Activated T-helper 1 cell treated with anti-CD3 and anti-CD28 coated beads, Interleukin-2, amount 50 U/mL, for 16 hours (primary cell): Measurements from ENCODE around the gene NOS1AP.
"Not testable (repeated sequence)": the region's sequence is repeated elsewhere in the genome, so short reads cannot be mapped to it uniquely, and the experiment has no call there.

Source experiments
- DNase-seq, 2 donors: peaks; one replicate each; pipeline ENCODE4 v3.0.0-alpha.2; 2020; ENCODE audit warnings: low read depth in 1 of 2, low spot score in 1 of 2

Gene NOS1AP

DNA sequence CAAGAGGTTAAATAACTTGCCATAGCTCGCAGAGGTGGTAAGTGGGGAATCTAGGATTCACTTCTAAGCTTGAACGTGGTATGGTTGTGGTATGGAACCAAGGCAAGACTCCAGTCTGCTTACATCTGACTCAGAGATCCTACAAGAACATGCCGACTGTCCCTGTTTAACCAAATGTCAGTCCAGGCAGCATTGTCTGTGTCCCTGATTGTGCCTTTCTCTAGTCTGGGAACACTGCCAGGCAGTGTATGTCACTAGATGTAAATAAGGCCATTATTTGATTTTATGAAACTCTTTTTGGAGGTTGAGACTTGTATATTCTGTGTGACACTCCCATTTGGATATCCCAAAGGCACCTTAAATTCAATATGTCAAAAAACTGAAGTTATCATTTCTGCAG lies 96.0 kb downstream of the NOS1AP start:
- DNase-seq, result no peak

DNA sequence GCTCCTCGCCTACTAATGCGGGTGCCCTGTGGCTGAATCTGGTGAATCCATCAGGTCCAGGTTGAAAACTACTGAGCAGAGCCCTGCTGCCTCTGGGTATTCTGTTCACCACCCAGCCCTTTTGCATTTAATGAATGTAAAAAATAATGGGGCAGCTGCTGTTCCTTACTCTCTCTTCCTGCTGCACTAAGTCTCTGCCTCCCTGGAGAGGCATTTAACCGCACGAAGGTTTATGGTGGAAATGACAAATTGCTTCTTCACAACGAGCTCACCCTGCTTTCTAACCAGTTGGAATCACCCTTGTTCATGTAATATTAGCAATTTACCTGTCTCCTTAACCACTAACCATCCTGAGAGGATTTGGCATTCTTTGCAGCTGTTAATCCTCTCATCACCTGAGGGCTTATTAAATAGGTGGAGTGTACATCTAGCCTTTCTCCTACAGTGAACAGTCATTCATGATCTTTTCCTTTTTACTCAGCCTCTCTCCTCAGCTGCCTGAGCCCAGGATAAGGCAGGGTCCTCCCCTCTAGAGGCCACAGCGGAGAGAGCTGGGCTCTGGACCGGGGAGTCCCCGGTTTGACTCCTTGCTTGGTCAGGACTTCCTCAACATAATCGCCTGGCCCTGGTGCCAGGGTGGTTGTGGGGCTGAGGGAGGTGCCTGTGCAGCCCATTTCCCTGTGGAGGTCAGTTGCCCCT lies 97.6 kb downstream of the NOS1AP start:
- no peak for DNase-seq

DNA sequence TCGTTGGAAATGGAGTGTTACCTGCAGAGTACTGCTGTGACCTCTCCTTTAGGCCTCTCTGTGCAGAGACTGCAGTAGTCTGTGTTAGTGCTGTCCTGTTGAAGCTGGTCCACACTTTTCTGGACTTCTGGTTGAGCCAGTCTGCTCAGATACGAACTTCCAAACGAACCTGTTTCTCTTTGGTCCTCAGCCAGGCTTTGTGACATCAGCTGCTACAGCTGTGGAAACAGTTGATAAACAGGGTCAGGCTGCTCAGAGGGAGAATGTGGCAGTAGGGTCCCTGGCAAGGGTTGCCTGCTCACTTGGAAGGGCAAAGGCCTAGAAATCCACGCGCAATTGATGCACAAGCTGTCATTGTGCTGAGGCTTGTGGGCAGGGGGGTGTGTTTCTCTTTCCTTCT lies 98.8 kb downstream of the NOS1AP start:
- DNase-seq, result no peak

DNA sequence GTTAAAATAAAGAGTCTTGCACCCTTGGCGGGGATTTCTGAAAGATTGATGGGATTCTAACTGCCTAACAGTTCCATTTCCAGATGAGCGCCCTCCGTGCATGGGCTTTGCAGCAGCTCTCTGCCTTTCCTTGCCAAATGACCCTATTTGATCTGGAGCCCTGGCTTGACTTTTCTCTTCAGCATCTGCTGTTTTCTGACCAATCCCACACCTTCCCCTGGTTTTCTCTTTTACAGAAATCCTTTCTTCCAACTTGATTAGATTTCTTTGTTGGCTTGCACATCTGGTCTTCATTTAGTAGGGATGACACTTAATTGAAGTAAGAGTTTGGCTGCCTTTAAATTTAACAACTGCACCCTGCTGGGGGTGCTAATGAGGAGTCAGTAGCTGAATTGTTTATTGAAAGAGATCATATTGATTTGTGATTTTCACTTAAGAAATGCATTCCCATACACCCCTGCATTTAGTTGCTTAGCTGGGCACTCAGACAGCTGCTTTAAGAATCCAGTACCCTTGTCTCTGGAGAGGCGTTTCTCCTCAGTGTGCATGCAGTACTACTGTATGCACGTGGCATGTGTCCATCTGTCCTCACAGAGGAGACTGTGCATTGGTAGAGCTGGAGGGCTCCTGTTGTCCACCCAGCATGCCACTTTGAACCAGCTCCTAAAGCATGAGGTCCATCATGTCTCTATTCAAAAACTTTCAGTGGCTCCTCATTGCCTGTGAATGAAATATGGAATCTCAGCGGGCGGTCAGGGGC lies 99.7 kb downstream of the NOS1AP start:
- no peak for DNase-seq

DNA sequence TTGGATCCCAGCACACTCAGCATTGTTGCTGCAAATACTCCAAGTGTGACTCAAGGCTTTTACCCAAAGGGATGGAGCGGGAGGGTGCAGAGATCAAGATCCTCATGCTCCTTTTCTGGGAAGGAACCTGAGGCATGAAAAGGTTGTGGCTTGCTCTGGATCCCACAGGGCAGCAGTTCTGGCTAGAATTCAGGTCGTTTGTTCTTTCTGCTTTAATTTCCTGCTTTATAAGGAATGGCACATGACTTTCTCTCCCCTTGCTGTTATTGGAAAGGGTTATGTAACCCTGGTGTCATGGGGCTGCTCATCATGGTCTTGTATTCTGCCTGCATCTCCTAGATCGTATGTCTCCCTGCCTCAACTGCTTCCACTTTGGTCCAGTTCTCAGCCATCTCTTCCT lies 101.6 kb downstream of the NOS1AP start:
- DNase-seq, result no peak

DNA sequence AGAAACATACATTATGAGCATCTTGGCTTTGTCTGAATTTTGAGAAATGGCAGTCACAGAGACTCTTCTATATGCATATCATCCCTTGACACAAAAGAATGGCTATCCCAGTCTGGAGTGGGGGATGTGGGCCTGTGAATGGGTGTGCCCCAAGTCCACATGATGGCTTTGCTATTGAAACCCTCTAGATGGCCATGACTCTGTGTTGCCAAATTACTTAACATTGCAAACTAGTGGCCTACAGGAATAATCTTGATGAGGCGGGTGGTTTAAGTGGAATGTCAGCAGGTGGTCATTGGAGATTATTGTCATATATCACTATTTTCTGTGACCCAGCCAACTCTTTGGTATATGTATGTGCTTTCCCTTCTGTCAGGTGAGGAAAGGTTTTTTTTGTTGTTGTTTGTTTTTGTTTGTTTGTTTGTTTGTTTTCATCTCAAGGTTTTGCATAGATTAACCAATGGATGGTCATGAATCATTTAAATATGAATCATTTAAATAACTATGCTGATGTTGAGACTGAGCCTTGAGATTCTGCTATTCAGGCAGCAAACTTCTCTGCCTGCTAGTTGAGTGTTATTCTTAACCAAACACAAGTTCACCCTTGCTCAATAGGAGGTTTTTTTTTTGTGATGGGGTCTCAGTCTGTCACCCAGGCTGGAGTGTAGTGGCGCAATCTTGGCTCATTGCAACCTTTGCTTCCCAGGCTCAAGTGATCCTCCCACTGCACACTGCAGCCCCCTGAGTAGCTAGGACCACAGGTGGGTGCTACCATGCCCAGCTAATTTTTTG lies 103.0 kb downstream of the NOS1AP start:
- no peak for DNase-seq

DNA sequence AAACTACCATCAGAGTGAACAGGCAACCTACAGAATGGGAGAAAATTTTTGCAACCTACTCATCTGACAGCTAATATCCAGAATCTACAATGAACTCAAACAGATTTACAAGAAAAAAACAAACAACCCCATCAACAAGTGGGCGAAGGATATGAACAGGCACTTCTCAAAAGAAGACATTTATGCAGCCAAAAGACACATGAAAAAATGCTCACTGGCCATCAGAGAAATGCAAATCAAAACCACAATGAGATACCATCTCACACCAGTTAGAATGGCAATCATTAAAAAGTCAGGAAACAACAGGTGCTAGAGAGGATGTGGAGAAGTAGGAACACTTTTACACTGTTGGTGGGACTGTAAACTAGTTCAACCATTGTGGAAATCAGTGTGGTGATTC lies 104.1 kb downstream of the NOS1AP start:
- not testable (repeated sequence) for DNase-seq

DNA sequence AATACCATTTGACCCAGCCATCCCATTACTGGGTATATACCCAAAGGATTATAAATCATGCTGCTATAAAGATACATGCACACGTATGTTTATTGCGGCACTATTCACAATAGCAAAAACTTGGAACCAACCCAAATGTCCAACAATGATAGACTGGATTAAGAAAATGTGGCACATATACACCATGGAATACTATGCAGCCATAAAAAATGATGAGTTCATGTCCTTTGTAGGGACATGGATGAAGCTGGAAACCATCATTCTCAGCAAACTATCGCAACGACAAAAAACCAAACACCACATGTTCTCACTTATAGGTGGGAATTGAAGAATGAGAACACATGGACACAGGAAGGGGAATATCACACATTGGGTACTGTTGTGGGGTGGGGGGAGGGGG lies 104.5 kb downstream of the NOS1AP start:
- DNase-seq, result not testable (repeated sequence)

DNA sequence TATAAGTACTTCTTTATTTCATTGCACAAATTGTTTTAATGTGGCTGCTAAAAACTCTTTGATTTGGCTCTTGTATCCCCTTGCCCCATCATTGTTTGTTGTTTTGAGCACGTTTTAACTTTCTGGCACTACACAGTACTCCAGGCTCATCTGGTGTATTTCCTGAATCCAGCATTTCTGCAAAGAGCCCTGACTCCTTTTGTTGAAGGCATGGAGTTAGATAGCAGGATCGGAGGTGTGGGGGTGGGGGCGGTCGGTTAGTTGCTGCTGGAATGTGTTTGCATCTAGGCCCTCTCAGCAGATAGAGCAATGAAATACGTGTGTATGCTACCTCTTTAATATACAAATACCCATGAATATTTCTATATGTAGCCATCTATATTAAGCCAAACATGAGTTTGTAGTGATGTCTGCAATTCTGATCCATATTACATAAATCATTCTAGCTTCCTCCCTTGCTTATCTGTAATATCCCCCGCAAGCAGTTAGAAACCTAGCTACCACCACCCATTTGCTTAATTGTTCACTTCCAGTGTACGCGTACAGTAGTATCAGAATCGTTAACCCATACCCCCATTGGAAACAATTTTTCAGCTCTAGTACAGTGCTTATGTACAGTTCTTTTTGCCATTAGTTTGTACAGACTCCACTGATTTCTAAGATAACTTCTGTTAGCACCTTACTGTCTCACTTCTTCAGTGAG lies 106.0 kb downstream of the NOS1AP start:
- no peak for DNase-seq

DNA sequence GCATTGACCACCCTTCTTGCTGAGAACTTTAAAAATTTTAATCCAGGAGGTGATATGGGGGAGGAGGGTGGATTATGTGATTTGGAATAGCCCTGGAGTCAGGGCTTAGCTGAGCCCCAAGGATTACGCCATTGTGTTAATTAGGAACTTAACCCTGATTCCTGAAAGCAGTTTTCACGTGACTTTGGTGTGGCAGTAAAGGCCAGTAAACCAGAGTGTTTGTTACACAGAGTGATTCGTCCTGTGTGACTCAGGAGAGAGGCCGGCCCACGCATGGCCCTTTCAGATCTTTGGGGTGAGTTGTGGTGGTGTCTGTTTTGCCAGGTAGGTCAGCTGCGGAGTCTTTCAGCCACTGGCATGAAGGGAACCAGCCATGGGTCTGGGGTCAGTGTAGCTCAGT lies 107.6 kb downstream of the NOS1AP start:
- DNase-seq, result no peak

DNA sequence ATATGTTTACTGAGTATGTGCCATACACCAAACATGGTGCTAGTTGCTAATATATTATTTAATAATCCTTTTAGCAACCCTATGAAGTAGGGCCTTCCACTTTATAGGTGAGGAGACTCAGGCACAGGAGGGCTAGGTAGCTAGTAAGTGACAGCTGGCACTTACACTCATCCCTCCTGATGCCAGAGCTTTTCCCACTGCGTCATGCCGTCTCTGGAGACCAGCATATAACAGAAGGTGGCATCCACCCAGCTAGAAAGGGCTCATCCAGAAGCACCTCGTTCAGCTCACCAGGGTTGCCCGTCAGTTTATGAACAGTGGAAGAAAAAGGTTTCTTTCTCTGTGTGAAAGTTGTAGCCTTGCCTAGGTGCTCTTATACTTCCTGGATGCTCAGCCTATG lies 108.9 kb downstream of the NOS1AP start:
- no peak for DNase-seq

DNA sequence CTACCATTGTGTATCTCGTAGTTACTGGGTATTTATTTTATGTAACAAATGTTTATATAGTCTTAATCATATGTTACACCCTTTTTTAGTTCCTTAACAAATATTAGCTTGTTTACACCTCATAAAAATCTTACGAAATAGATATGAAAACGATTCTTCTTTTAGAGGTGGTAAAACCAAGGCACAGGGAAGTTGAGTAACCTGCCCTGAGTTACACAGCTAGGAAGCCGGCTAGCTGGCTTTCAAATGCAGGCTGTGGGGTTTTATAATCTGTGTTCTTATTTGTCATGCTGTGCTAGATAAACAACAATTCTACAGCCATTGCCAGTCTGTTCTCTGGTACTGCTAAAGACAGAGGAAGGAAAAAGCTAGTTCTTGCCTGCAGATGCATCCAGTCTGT lies 109.6 kb downstream of the NOS1AP start:
- no peak for DNase-seq

DNA sequence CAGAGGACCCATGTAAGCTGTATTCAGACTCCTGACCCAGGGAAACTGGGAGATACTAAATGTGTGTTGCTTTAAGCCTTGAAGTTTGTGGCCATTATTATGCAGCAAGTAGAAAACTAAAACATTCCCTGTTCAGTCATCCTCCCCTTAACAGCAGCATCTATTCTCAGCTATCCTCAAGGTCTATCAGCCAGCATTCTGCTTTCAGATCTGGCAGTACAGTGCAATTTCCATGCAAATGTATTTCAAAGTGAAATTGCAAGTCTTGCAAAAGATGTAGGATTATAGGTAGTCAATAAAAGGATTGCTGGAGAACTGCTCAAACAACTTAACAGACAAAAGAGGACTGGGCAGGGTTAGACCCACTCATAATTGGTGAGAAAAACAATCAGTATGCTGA lies 111.3 kb downstream of the NOS1AP start:
- no peak for DNase-seq

DNA sequence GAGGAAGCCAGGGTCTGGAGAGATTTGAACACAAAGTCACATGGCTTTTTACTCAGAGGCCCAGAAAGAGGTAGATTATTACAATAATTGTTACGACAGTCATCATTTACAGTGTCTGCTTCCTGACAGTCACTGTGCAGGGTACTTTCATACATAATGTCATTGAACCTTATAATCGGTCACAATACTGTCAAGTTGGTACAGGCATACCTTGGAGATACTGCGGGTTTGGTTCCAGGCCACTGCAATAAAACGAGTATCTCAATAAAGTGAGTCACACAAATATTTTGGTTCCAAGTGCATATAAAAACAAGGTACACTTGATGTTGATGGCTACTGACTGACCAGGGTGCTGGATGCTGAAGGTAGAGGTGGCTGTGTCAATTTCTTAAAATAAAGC lies 112.6 kb downstream of the NOS1AP start:
- DNase-seq, result no peak

DNA sequence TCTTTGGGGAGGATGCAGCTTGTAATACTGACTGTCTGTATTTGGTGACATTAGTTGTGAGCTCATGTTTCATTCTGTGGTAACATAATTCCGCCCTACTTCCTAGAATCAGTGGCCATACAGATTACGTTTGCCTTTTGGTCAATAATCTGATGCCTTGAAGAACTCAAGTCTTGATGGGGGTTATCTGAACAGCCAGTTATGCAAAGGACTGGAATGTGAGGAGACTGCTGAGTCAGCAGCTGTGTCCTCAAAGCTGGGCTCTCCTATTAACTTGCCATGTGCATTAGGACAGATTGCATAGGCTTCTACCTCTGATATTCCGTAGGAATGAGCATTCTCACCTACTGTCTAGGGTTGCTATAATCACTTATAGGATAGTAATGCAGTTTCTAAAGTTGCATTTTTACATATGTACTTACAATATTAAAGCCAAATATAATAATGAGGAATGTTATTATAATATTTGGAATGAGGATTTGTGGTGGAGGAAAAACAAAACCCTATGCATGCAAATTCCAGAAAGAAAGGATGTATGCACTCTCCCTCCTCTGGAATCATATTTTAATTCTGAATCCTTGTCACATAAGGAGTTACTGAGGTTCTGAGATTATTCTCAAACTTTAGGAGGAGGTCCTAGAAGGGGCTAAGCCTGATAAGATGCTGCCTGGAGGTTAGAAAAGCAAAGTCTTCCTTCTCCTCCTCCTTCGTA lies 116.0 kb downstream of the NOS1AP start:
- DNase-seq, result no peak

DNA sequence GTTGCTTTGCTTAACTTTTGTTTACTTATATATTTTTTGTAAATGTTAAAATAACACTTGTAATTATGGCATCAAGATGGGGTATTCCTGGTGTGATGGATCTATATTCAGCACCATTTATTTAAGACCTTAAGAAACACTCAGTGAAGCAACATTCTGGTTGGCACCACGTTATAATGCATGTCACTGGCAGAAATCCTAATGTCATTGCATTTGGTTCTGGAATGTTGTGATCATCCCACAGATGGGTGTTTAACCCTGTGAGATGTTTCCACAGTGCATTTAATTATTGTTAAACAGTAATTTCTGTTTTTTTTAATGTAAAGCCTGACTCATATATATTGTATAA lies 116.5 kb downstream of the NOS1AP start:
- no peak for DNase-seq

DNA sequence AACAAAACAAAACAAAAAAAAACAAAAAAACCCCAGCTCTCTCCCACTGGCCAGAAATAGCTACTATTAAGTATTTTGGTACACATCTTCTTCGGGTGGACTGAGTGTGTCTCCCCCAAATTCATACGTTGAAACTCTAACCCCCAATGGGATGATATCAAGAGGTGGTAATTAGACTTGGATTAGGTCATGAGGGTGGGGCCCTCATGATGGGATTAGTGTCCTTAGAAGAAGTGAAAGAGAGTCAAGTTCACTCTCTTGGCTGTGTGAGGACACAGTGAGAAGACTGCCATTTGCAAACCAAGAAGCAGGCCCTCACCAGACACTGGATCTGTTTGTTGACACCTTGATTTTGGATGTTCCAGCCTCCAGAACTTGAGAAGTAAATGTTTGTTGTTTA lies 116.9 kb downstream of the NOS1AP start:
- DNase-seq, result no peak

DNA sequence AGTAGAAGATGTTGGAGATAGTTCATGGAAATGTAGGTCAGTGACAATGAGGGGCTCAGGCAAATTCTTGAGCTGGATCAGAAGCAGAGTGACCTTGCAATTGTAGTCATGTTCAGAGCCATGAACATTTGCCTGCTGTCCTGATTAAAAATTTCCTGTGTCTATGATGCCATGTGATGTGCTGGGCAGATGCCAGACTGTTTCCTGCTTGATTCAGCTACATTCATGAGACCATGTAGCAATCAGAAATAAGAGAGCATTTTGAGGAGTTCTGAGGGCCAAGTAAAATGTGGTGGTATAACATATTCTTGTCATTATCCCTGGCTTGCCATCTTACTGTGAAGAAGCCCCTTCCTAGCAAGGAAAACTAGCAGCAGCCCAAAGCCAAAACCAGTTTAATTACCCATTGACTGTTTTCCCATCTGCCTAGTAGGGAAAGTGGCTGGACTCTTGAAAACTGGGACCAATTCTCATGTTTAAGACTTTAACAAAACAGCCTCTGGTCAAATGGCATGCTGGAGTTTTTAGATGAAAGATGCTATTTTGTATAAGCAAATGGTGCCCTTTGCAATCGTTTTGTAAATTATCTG lies 118.3 kb downstream of the NOS1AP start:
- no peak for DNase-seq

DNA sequence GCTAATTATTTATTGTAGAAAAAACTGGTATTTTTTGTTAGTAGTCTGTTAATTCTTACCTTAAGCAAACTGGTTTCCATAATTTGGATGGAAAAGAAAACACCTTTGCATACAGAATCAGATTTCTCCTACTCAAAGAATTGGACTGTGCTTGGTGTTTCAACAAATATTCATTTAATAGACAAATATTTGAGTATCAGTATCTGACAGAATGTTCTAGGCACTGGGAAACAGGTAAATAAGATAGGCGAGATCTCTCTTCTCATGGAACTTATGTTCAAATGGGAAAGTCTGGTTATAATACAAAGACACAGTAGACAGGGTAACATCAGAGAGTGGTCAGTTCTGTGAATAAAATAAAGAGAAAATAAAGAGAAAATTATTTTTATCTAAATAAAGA lies 119.9 kb downstream of the NOS1AP start:
- DNase-seq, result no peak
